IPS-NIHi11 (cell line): ENCODE measurements around the gene TAX1BP3.

Experiments
- DNase-seq: peaks from one replicate; pipeline ENCODE4 v3.0.0; 2012; ENCODE audit warnings: mixed read lengths, low spot score

Gene TAX1BP3

DNA sequence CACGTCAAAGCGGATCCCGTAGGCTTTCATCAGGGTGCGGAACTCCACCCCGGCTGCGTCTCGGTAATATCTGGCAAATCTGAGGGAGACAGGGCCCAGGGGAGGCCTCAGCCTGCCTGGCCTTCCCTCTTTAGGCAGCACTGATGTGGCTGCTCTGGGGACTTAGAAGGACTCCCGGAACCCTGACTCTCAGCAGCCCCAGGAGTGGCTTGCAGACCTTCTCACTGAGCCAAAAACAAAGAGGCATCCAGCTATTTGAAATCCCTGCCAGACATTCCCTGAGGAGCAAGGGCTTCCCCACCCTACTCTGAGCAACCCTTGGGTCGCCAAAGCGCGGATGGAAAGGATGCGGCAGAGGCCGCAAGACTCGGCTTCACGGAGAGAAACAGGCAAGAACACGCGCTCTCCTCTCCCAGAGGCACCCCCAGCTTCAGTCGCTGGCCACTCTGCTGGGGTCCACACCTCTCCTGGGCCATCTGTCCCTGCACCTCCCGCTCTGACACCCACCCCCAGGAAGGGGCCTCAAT is 19.7 kb upstream of the TAX1BP3 start:
- peak; percentile 59 for DNase-seq

DNA sequence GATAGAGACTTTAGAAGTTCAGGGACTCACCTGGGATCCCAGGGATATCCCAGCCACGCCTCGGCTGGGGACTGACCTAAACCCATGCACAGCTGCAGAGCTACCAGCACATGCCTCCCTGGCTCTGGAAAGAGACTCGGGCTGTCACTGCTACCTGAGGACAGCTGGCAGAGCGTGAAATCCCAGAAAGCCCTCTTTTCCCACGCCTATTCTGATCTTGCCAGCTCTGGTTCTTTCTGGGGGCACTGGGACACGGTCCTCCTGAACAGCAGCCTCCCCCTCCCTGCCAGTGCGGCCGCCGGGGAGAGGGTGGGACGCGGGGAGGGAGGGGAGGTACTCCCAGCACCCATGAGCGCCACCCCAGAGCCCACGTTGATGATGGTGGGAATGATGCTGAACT is 16.8 kb upstream of the TAX1BP3 start:
- no peak for DNase-seq

DNA sequence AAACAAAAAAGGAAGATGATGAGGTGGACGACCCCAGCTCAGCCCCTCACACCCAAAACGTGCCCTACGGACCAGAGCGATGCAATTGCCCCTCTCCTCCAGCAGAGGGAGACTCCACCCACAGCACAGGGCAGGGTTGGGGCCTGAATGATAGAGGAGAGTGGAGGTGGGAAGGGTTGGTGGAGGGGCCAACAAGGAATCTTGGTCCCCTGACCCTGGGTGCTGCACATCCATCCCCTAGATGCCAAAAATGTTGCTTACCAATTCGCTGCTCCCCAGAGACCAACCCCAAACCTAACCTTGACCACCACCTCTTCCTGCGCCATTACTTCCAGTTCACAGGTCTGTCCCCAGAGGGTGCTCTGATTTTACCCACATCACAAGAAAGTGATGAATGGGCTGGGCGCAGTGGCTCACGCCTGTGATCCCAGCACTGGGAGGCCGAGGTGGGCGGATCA is 14.7 kb upstream of the TAX1BP3 start:
- DNase-seq, result peak; percentile 88

DNA sequence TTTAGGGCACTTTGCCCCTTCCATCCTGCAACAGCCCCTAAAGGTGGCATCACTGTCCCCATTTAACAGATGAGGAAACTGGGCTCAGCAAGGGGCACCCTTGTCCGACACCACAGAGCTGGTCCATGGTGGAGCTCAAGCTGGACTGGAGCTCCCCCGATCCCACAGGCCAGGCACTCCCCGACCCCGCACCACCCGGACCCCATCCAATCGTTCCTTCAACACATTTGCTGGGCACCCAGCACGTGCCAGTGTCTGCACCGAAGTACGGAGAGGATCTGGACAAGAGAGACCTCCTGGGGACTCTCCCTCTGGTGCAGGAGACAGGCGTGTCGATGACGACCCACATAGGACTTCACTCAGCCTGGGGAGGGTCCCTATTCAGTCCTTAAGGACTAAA is 13.7 kb upstream of the TAX1BP3 start:
- DNase-seq, result no peak

DNA sequence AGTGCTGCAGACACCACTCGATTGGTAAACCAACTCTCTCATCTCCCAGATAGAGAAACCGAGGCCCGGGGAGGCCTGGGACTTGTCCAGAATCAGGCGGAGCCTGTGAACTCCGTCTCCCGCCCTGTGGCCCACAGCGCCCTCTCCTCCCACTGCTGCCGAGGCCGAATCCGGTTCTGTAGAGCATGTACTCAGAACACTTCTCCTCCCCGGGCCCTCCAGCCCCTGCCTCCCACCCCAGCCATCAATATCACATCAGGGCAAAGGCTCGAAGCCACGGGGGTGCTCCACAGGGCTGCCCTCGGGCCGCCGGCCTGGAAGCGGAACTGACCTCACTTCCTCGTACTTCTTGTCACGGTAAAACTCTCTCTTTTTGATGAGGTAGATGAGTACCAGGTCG is 13.2 kb upstream of the TAX1BP3 start:
- no peak for DNase-seq

DNA sequence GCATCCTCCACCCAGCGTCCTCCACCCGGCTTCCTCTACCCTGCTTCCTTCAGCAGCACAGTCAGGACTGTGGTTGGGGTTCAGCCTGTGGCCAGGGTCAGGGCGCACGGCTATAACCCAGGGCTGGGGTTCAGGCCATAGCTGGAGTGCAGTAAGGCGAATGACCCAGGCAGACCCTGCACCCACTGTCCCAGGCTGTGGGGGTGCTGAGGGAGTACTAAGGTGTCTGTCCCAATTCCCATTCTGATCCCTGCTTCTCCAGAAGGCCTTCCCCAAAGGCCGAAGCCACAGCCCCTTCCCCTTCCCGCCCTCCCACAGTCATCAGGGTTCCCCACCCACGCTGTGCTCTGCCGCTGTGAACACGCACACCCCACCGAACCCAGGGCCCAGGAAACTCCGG is 12.7 kb upstream of the TAX1BP3 start:
- no peak for DNase-seq

DNA sequence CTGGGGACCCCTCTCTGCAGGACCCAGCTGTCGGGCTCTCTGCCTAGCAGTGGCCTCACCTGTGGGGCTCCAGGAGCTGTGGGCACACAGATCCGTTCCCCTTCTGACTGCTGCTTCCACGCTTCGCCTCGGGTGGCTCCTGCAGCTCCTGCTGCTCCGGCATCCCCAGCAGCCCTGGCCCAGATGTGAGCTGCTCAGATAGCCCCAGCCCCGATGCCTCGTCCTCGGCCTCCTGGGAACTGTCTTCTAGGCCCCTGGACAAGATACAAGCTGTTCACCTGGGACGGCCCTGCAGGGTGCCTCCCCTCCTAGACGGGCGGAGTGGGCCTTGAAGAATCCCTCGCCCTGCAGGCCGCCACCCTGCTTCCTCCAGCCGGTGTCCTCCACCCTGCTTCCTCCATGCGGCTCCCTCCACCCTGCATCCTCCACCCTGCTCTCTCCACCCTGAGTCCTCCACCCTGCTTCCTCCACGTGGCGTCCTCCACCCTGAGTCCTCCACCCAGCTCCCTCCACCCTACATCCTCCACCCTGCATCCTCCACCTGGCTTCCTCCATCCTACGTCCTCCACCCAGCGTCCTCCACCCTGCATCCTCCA is 11.3 kb upstream of the TAX1BP3 start:
- DNase-seq, result no peak

DNA sequence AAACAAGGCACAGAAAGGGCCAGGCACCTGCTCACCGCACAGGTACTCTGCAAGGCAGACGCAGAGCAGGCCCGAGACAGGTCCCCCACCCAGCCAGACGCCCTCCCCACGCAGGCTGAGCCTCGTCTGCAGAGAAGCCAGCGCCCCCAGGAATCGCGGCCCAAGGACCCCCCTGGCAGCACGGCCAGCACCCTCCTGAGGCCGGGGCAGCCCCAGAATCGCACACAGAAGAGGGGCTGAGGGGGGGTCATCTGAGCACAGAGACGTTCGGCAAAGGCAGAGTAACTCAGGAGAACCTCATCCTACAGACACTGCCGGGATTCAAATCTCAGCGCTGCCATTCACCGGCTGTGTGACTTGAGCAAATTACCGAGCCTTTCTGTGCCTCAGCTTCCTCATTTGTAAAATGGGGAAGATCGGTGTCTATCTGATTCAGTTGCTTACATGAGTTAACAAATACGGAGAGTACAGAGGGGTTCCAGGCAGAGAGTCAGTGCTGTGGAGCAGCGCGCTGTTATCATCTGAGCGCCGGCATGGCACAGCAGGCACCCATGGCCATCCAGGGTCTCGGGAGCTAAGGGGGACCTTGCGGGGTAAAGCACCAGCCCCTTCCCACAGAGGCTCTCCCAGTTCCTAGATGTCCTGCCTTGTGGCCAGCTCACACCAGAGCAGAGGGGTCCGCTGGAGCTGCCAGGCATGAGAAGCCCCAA is 10.6 kb upstream of the TAX1BP3 start:
- DNase-seq, result no peak

DNA sequence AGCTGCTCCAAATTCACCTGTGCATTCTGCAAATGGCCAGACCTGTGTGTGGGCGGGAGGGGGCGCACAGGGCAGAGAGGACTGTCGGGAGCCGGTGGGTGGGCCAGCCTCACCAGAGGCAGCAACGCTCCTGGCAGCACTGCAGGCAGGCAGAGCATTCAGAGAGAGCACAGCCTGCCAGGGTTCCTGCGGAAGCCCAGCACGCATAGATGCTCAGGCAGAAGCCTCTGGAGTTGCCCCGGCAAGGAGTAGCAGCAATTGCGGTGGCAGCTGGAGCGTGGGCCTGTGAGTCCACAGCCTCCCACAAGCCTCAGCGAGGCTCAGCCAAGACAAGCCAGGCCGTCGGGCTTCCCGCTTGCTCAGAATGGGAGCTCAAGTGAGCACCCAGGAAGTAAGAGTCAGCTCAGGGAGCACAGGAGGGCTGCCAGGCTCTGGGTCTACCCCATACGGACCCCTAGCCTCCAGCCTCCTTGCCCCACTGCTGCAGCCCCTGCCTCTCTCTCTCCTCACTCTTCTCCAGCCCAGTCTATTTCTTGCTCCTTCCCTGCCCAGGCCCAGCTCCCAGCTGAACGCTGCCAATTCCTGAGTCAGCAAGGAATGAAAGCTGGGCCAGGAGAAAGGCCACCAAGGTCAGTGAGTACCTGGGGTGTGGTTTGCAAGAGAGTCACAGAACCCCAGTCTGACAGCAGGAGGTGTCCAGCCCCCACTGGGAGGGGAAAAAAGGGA is 9.9 kb upstream of the TAX1BP3 start:
- peak; percentile 78 for DNase-seq

DNA sequence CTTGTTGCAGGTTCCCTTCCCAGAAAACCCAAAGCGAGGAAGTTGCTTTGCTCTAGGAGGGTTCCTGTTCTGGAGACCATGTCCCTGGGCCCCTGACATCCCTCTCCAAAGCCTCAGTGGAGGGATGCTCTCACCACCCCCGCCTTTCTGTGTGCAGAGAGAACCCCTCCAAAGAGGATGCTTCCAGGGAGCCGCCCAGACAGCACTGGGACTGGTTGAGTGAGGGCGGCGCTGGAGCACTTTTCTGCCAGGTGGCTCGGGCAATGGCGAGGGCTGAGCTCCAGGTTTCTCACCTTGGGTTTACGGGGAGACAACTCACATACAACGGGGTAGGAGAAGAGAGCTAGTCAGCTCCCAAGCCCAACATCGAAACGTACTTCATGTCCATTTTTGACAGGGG is 7.5 kb upstream of the TAX1BP3 start:
- DNase-seq, result no peak

DNA sequence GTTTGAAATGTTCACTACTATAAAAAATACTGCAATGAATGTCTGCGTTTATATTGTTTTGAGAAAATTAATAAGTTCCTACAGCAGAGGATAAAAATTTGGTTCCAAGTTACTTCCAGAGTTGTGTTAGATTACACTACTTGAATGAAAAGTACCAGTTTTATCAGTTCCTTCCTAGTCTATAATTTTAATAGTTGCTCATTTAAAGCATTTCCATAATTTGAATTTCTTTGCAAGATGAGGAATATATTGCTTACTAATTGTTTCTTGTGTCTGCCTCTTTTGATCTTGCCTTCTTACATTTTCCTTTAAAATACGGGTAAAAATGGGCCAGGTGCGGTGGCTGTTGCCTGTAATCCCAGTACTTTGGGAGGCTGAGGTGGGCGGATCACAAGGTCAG is 4.2 kb upstream of the TAX1BP3 start:
- DNase-seq, result no peak

DNA sequence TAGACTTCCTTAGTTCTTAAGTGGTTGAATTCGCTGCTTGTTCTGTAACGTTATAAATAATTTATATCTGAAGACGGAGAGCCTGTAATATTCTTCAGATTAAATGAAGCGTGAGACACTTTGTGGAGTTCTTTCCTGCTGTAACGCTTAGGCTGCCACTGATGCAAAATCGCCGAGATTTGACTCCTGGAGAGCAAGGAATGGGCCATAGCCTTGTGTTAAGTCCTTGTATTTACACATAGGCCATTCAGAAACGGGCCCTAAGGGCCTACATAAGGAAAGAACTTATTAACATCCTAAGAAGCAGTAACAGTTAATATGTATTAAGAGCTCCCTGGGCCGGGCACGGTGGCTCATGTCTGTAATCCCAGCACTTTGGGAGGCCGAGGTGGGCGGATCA is 1.2 kb upstream of the TAX1BP3 start:
- no peak for DNase-seq

DNA sequence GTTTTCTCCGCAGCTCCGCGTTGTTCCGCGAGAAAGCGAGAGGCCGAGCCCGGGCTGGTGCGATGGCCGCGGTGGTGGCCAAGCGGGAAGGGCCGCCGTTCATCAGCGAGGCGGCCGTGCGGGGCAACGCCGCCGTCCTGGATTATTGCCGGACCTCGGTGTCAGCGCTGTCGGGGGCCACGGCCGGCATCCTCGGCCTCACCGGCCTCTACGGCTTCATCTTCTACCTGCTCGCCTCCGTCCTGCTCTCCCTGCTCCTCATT is 638 bp upstream of the TAX1BP3 start:
- no peak for DNase-seq

DNA sequence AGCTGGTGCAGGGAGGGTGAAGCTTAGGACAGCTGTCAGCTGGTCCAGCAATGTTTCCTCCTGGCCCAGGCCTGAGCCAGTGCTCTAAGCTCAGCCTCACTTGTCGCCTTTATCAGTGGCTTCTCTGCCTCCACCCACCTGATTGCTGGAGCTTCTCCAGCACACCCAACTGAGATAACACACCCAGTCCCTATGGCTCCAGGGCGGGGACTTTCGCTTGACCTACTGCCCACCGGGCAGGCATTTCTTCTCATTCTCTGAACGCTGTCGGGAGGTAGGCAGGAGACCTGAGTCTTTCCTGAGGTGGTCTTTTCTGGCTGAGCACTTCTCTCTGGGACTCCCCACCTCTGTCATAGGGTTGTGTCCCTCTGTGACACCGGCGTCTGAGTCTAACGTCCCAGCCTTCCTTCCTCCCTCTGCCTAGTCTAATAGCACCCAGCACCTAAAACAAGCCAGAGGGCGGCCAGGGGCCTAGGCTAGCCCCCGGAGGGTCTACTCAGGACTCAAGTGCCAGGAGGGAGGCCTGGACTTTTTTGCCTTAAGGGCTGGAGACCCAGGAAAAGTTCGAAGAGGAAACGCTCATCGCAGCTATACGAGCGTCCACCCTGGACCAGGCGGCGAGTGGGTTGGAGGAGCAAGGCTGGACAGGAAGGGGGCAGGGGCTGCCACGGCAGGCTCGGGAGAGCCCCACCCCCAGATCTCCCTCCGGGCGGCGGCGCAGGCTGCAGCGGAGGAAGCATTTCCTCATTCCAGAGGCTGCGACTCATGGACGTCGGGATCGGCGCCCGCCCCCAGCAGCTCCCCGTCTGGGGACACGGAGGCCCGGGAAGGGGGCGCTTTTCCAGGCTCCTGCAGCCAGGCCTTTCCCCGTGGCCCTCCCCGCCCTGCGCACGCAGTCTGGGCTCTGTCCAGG is 756 bp downstream of the TAX1BP3 start:
- peak; percentile 84 for DNase-seq

DNA sequence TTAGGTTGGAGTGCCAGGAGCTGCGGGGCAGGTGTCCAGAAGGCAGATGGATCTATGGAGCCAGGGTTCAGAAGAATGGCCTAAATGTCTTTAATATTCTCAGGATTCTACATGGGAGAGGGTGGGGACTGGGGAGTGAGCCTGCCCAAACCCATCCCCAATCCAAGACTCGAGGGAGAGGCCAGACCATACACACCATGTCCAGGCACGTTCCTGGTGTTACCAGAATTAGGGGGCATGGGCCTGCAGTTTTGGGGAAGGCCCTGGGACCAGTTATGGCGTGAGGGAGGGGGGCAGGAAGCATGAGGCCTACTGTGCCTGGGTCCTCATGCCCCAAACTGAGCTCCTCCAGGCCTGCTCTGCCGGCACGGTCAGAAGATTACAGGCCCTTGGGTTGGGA is 1.9 kb downstream of the TAX1BP3 start:
- no peak for DNase-seq

DNA sequence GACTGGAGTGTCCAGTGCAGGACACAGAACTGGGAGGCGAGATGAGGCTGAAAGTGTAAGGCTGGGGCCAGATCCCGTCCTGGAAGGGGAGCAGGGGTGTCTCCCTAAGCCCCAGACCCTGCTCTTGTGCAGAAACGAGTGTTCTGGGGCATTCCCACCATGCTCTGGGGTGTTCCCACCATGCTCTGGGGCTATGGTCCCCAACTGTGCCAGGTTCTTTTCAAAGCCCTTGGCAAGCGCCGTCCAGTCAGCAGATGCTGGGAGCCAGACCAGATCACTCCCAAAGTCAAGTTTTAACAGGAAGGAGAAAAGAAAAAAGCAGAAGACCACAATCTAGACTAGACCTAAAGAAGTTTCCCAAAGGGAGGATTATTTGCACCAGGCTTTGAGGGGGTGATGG is 2.5 kb downstream of the TAX1BP3 start:
- no peak for DNase-seq

DNA sequence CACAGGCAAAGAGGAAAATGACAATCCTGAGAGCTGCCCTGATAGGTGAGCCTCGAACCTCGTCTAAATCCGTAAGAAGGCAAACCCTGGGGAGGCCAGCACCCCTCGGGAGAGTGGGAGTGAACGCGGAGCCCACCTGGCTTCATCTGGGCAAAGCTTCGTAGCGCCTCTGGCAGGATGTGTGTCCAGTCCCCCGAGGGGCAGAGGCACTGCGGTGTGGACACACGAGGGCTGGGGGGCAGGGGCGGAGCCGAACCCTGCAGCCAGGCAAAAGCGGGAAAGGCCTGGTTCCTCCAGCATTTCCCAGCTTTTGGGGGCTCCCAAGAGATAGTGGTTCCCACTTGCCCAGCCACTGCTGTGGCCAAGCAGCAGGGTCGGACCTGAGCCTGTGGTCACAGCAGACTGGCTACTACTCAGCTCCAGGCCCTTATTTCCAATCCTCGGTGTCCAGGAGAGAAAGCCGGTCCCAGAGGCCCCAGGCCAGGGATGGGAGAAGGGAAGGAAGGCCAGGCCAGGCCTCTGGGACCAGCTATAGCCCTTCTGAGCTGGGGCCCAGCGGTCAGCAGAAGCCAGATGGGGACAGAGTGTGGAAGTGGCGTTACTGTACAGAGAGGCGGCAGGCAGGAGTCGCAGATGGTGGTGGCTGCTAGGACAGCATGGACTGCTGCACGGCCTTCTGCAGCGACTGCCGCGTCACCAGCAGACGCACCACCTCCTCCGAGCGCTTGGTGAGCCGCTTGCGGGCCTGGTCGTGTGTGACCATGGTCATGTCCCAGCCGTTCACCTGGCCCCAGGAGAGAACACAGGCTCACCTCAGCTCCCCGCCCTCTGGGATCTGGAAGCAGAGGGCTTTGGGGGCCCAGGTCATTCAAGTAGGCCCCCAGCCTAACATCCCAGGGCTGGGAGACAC is 5.0 kb downstream of the TAX1BP3 start:
- no peak for DNase-seq

DNA sequence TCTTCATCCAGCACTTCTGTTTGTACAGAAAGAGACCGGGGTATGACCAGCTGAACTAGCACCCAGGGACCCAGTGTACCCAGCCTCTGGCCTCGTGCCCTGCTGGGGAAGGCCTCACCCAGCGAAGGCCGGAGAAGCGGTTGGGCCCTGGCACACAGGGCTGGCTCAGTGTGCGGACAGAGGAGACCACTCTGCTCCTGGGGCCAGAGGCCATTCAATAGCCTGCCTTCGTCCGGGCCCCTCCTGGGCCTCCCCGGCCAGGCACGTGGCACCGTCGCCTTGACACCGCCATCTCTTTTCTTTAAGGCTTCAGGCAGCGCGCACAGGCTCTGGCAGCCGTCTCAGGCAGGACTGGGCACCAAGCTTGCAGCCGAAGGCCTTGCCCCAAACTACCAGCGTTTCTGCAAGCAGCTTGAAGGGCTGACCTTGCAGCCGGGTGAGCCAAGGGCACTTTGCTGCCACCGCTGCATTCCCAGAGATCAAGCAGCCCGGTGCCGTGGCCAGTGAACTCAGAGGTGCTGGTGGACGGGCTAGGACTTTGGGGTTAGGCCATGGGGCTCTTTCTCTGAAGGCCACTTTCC is 8.0 kb downstream of the TAX1BP3 start:
- DNase-seq, result no peak

DNA sequence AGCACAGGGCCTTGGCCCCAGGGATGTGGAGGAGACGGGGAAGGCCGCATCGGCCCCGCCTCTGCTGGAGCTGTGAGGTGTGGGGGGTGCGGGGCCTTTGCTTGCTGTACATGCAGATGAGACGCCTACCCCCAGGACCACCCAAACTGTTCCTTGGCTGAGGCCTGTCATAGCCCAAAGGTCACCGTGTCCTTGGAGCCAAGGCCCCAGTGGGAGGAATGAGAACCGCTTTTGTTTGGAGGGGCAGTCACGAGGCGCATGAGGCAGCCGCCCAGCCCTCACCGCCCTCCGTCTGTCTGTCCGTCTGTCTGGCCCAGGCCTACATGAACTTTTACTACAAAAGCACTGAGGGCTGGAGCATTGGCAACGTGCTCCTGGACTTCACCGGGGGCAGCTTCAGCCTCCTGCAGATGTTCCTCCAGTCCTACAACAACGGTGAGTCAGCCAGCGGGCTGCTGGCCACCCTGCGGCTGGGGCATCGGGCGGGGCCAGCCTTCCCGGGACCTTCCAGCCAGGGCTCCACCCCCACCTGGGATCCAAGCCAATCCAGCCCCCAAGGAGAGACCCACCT is 8.8 kb downstream of the TAX1BP3 start:
- DNase-seq, result peak; percentile 54

DNA sequence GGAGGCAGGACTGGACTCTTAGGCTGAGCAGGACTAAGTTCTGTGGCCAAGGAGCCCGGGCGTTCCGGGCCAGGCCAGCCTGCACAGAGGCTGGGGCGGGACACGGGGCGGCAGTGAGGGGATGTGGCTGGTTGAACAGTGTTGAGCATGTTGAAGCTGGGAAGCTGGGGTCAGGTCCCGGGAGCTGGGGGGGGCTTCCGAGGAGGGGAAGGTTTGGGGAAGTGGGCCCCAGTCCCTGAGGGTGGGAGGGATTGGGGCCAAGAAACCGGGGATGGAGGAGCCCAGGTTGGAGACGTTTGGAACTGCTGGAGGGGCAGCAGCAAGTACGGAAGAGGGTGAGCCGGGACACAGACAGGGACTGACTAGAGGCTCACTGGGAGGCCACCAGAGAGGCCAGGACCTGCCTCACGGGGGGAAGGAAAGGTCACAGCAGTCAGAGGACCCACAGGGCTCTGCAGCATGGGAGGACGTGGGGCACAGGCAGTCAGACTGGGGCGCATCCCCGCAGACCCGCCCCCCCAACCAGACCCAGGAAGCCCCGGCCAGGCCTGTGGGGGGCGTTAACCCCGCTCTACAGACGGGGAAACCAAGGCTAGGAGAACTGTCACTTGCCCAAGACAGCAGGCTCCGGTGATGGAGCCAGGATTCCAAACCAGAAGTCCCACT is 9.5 kb downstream of the TAX1BP3 start:
- no peak for DNase-seq
